Activated naive CD4-positive, alpha-beta T cell treated with anti-CD3 and anti-CD28 coated beads, Interleukin-2, amount 10 ng/mL, durations not matched to agents 7 days and 5 days (primary cell): ENCODE data around the gene TNIK.
"Not testable (repeated sequence)": the region's sequence is repeated elsewhere in the genome, so short reads cannot be mapped to it uniquely, and the experiment has no call there.

Source experiments
- CTCF ChIA-PET: fragments of 350-600 bp; sonication (Branson Sonifier 250); formaldehyde crosslinking; loops from one replicate; lab custom pipeline; 2021; ENCODE audit warnings: antibody characterized with exemption; lab: Charles Lee
- DNase-seq: peaks from one replicate; pipeline ENCODE4 v3.0.0-alpha.2; 2020
- H3K27ac Mint-ChIP-seq: one replicate; pipeline ENCODE4 v1.8.0; 2021; ENCODE audit warnings: mild to moderate bottlenecking, moderate library complexity, mixed read lengths
- H3K27me3 Mint-ChIP-seq: one replicate; pipeline ENCODE4 v1.8.0; 2021; ENCODE audit warnings: mild to moderate bottlenecking, mixed read lengths
- H3K36me3 Mint-ChIP-seq: one replicate; pipeline ENCODE4 v1.8.0; 2021; ENCODE audit warnings: mixed read lengths
- H3K4me1 Mint-ChIP-seq: one replicate; pipeline ENCODE4 v1.8.0; 2021; ENCODE audit warnings: mixed read lengths
- H3K4me3 Mint-ChIP-seq: one replicate; pipeline ENCODE4 v1.8.0; 2021; ENCODE audit warnings: mild to moderate bottlenecking, moderate library complexity, mixed read lengths
- H3K9me3 Mint-ChIP-seq: one replicate; pipeline ENCODE4 v1.8.0; 2021; ENCODE audit warnings: mixed read lengths

Gene TNIK

GRCh38 chr3:171307988-171308387, 152.2 kb downstream of the TNIK start:
- Mint-ChIP-seq H3K27me3 (no peaks in the 10 kb centered on the region), H3K4me1 (peaks cover 36% of the 10 kb centered on the region)

GRCh38 chr3:171307046-171307585, 153.1 kb downstream of the TNIK start:
- peaks cover 8% of the 10 kb centered on the region for H3K9me3 Mint-ChIP-seq
- H3K36me3 Mint-ChIP-seq: peaks cover 15% of the 10 kb centered on the region
- CTCF ChIA-PET: no interaction called here
- DNase-seq: no peak
- peaks cover 29% of the 10 kb centered on the region for H3K4me1 Mint-ChIP-seq
- H3K27me3 Mint-ChIP-seq: no peaks in the 10 kb centered on the region
- no peak overlapping the region for H3K4me3 Mint-ChIP-seq
- no peak overlapping the region for H3K27ac Mint-ChIP-seq

More at GRCh38 chr3:171307988-171308387, 152.2 kb downstream of the TNIK start:
- no peak for DNase-seq
- H3K4me3 Mint-ChIP-seq: no peak overlapping the region
- peaks cover 17% of the 10 kb centered on the region for H3K36me3 Mint-ChIP-seq
- CTCF ChIA-PET: no interaction called here
- no peak overlapping the region for H3K27ac Mint-ChIP-seq
- H3K9me3 Mint-ChIP-seq: peaks cover 8% of the 10 kb centered on the region

GRCh38 chr3:171306631-171307030, 153.6 kb downstream of the TNIK start:
- CTCF ChIA-PET: no interaction called here
- H3K4me1 Mint-ChIP-seq: peaks cover 27% of the 10 kb centered on the region
- H3K4me3 Mint-ChIP-seq: no peak overlapping the region
- H3K27me3 Mint-ChIP-seq: no peaks in the 10 kb centered on the region
- DNase-seq: no peak
- H3K27ac Mint-ChIP-seq: no peak overlapping the region
- peaks cover 17% of the 10 kb centered on the region for H3K36me3 Mint-ChIP-seq
- peaks cover 8% of the 10 kb centered on the region for H3K9me3 Mint-ChIP-seq

GRCh38 chr3:171305823-171306222, 154.4 kb downstream of the TNIK start:
- DNase-seq, H3K9me3 Mint-ChIP-seq, H3K4me3 Mint-ChIP-seq, H3K27me3 Mint-ChIP-seq, CTCF ChIA-PET, H3K27ac Mint-ChIP-seq: not testable (repeated sequence)
- Mint-ChIP-seq H3K4me1 (peaks cover 20% of the 10 kb centered on the region), H3K36me3 (peaks cover 20% of the 10 kb centered on the region)

GRCh38 chr3:171304498-171304897, 155.7 kb downstream of the TNIK start:
- H3K27me3 Mint-ChIP-seq, H3K4me3 Mint-ChIP-seq, H3K27ac Mint-ChIP-seq, H3K9me3 Mint-ChIP-seq, DNase-seq, CTCF ChIA-PET: not testable (repeated sequence)
- peaks cover 19% of the 10 kb centered on the region for H3K4me1 Mint-ChIP-seq
- peaks cover 31% of the 10 kb centered on the region for H3K36me3 Mint-ChIP-seq

GRCh38 chr3:171304017-171304416, 156.2 kb downstream of the TNIK start:
- H3K4me3 Mint-ChIP-seq, H3K27ac Mint-ChIP-seq, CTCF ChIA-PET, DNase-seq, H3K27me3 Mint-ChIP-seq: not testable (repeated sequence)
- H3K36me3 Mint-ChIP-seq: peaks cover 36% of the 10 kb centered on the region
- H3K9me3 Mint-ChIP-seq: peaks cover 10% of the 10 kb centered on the region
- H3K4me1 Mint-ChIP-seq: peaks cover 17% of the 10 kb centered on the region

- CTCF ChIA-PET: no interaction called here
- Mint-ChIP-seq H3K9me3 (peaks cover 8% of the 10 kb centered on the region), H3K4me1 (peaks cover 16% of the 10 kb centered on the region), H3K4me3 (no peak overlapping the region), H3K27ac (no peak overlapping the region), H3K27me3 (no peaks in the 10 kb centered on the region), H3K36me3 (peaks cover 34% of the 10 kb centered on the region)
- DNase-seq: no peak
Observed at GRCh38 chr3:171301998-171302397, 158.2 kb downstream of the TNIK start.

- Mint-ChIP-seq H3K36me3 (peaks cover 38% of the 10 kb centered on the region), H3K9me3 (peaks cover 8% of the 10 kb centered on the region), H3K4me1 (peaks cover 21% of the 10 kb centered on the region), H3K27ac (no peak overlapping the region), H3K4me3 (no peak overlapping the region), H3K27me3 (no peaks in the 10 kb centered on the region)
- CTCF ChIA-PET: no interaction called here
- no peak for DNase-seq
Observed at GRCh38 chr3:171301002-171301401, 159.2 kb downstream of the TNIK start.

GRCh38 chr3:171297951-171298350, 162.3 kb downstream of the TNIK start:
- H3K4me1 Mint-ChIP-seq: peaks cover 37% of the 10 kb centered on the region

GRCh38 chr3:171297207-171297606, 163.0 kb downstream of the TNIK start:
- no peaks in the 10 kb centered on the region for H3K27me3 Mint-ChIP-seq
- peaks cover 3% of the 10 kb centered on the region for H3K9me3 Mint-ChIP-seq
- H3K4me3 Mint-ChIP-seq: no peak overlapping the region
- H3K27ac Mint-ChIP-seq: no peak overlapping the region
- DNase-seq: no peak
- peaks cover 35% of the 10 kb centered on the region for H3K36me3 Mint-ChIP-seq
- H3K4me1 Mint-ChIP-seq: peaks cover 40% of the 10 kb centered on the region
- CTCF ChIA-PET: no interaction called here

More at GRCh38 chr3:171297951-171298350, 162.3 kb downstream of the TNIK start:
- H3K9me3 Mint-ChIP-seq: peaks cover 3% of the 10 kb centered on the region
- H3K4me3 Mint-ChIP-seq: no peak overlapping the region
- H3K27ac Mint-ChIP-seq: no peak overlapping the region
- no peaks in the 10 kb centered on the region for H3K27me3 Mint-ChIP-seq
- CTCF ChIA-PET: interaction anchor here (1.0 kb wide), 1 partner anchor 24 kb away, joined by 3 read pairs; no protein-coding TSS in a partner anchor
- DNase-seq: no peak
- H3K36me3 Mint-ChIP-seq: peaks cover 36% of the 10 kb centered on the region

GRCh38 chr3:171295484-171296373, 164.5 kb downstream of the TNIK start:
- H3K36me3 Mint-ChIP-seq: peaks cover 29% of the 10 kb centered on the region
- CTCF ChIA-PET: no interaction called here
- H3K27ac Mint-ChIP-seq: peak overlapping the region; percentile 57
- H3K9me3 Mint-ChIP-seq: peaks cover 3% of the 10 kb centered on the region
- DNase-seq: no peak
- H3K27me3 Mint-ChIP-seq: no peaks in the 10 kb centered on the region
- H3K4me1 Mint-ChIP-seq: peaks cover 37% of the 10 kb centered on the region
- H3K4me3 Mint-ChIP-seq: no peak overlapping the region

GRCh38 chr3:171293142-171293782, 166.9 kb downstream of the TNIK start:
- CTCF ChIA-PET: no interaction called here
- H3K36me3 Mint-ChIP-seq: peaks cover 17% of the 10 kb centered on the region
- H3K27me3 Mint-ChIP-seq: no peaks in the 10 kb centered on the region
- no peaks in the 10 kb centered on the region for H3K9me3 Mint-ChIP-seq
- DNase-seq: no peak
- H3K4me3 Mint-ChIP-seq: no peak overlapping the region
- peak overlapping the region; percentile 19 for H3K27ac Mint-ChIP-seq
- H3K4me1 Mint-ChIP-seq: peaks cover 32% of the 10 kb centered on the region

- no peak overlapping the region for H3K4me3 Mint-ChIP-seq
- H3K27me3 Mint-ChIP-seq: no peaks in the 10 kb centered on the region
- peaks cover 14% of the 10 kb centered on the region for H3K36me3 Mint-ChIP-seq
- DNase-seq: no peak
- H3K9me3 Mint-ChIP-seq: no peaks in the 10 kb centered on the region
- CTCF ChIA-PET: no interaction called here
- H3K4me1 Mint-ChIP-seq: peaks cover 39% of the 10 kb centered on the region
- H3K27ac Mint-ChIP-seq: no peak overlapping the region
Observed at GRCh38 chr3:171290680-171291079, 169.5 kb downstream of the TNIK start.

GRCh38 chr3:171289291-171289690, 170.9 kb downstream of the TNIK start:
- H3K4me1 Mint-ChIP-seq: peaks cover 40% of the 10 kb centered on the region
- H3K9me3 Mint-ChIP-seq: no peaks in the 10 kb centered on the region
- DNase-seq: no peak
- H3K27me3 Mint-ChIP-seq: no peaks in the 10 kb centered on the region
- no peak overlapping the region for H3K4me3 Mint-ChIP-seq
- CTCF ChIA-PET: no interaction called here
- no peak overlapping the region for H3K27ac Mint-ChIP-seq
- peaks cover 12% of the 10 kb centered on the region for H3K36me3 Mint-ChIP-seq
